NT2/D1 (cell line): ENCODE measurements around the gene OPTC.
"Not testable (repeated sequence)": the region's sequence is repeated elsewhere in the genome, so short reads cannot be mapped to it uniquely, and the experiment has no call there.

Experiments
- DNase-seq: peaks from one replicate; pipeline ENCODE4 v3.0.0-alpha.2; 2011; ENCODE audit warnings: low read depth, low spot score
- H3K27me3 ChIP-seq: 2 replicates; pipeline ENCODE4 v1.6.0; 2011; ENCODE audit warnings: mild to moderate bottlenecking; ENCODE audit not compliant: insufficient read length, insufficient read depth
- H3K36me3 ChIP-seq: 2 replicates; pipeline ENCODE4 v1.6.1; 2011; ENCODE audit warnings: mild to moderate bottlenecking, low read length, mixed read lengths; ENCODE audit not compliant: insufficient read depth, insufficient read length
- H3K4me1 ChIP-seq: 2 replicates; pipeline ENCODE4 v1.5.1; 2011; ENCODE audit not compliant: insufficient read depth, insufficient read length
- H3K4me3 ChIP-seq: 2 replicates; pipeline ENCODE4 v1.5.1; 2011; ENCODE audit warnings: low read depth; ENCODE audit not compliant: insufficient read length
- H3K9ac ChIP-seq: 2 replicates; pipeline ENCODE4 v1.6.0; 2011; ENCODE audit warnings: low read depth; ENCODE audit not compliant: insufficient read length
- H3K9me3 ChIP-seq: 2 replicates; pipeline ENCODE4 v1.5.1; 2011; ENCODE audit warnings: mild to moderate bottlenecking, low read length; ENCODE audit not compliant: insufficient read depth
- SUZ12 ChIP-seq: IDR thresholded peaks from 2 replicates; pipeline ENCODE4 v1.6.1; 2011; ENCODE audit not compliant: insufficient read length, insufficient read depth; ENCODE audit errors: extremely low read depth
- YY1 ChIP-seq: IDR thresholded peaks from 2 replicates; pipeline ENCODE4 v1.6.1; 2011; ENCODE audit not compliant: insufficient read length, insufficient read depth
- ZNF274 ChIP-seq: IDR thresholded peaks from 2 replicates; pipeline ENCODE4 v1.6.1; 2011; ENCODE audit warnings: mild to moderate bottlenecking, low read depth, low read length

Gene OPTC

DNA sequence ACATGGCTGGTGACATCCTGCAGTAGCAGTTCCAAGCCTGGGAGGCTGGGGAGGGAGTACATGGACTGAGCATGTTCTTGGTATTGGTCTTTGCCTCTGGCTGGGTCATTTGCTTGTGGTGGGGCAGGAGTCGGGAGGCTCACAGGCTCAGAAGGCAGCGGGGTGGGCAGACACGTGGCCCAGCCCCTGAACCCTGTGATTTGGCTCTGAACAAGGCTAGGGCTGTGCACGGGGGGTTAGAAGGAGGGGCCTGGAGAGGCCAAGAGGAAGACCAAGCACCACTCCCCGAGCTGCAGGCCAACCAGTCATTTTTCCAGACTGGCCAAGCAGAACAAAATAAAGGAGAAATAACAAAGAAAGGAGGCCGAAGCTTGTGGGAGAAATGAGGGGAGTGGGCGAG, 28.0 kb upstream of the OPTC start:
- Histone ChIP-seq H3K4me1 (peaks cover 26% of the 10 kb centered on the region), H3K4me3 (no peak overlapping the region), H3K36me3 (no peaks in the 10 kb centered on the region), H3K9ac (no peak overlapping the region), H3K9me3 (no peaks in the 10 kb centered on the region), H3K27me3 (no peaks in the 10 kb centered on the region)
- DNase-seq: no peak
- no peak for TF ChIP-seq YY1
- TF ChIP-seq ZNF274: no peak
- TF ChIP-seq SUZ12: no peak

DNA sequence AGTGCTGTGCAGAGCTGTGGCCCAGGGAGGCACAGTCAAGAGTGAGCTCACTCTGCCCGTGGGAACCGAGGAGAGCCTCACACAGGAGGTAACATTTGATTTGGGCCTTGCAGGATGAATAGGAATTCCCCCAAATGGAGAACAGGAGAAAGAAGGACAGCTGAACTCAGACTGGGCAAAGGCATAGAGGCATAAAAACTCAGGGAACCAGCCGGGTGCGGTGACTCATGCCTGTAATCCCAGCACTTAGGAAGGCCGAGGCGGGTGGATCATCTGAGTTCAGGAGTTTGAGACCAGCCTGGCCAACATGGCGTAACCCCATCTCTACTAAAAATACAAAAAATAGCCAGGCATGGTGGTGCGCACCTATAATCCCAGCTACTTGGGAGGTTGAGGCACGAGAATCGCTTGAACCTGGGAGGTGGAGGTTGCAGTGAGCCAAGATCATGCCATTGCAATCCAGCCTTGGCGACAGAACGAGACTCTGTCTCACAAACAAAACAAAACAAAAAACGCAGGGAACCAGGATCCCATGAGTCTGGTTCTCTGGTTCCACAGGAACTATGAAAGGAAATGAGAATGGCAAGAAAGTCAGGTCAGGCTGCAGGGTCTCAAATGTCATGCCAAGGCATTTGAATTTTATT, 26.9 kb upstream of the OPTC start:
- not testable (repeated sequence) for H3K9ac ChIP-seq, H3K27me3 ChIP-seq, H3K9me3 ChIP-seq, H3K36me3 ChIP-seq, DNase-seq, H3K4me3 ChIP-seq
- peaks cover 26% of the 10 kb centered on the region for H3K4me1 ChIP-seq

DNA sequence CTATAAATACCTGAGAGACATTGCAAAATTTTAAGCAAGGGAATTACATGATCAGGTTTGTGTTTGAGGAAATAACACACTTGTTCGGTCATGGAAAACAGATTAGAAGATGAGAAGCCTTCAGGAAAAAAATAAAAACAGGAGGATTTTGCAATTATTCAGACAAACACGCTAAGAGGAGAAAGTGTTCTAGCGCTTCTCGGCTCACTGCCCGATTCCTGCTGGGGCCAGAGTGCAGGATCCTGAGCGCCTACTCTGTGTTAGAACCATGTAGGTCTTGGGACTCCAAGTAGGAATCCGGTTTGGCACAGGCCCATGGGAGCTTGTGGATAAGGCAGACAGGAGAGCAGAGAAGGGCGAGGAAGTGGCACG, 26.4 kb upstream of the OPTC start:
- TF ChIP-seq SUZ12 (no peak), ZNF274 (no peak), YY1 (no peak)
- Histone ChIP-seq H3K4me3 (no peak overlapping the region), H3K9ac (no peak overlapping the region), H3K27me3 (no peaks in the 10 kb centered on the region), H3K9me3 (no peaks in the 10 kb centered on the region), H3K4me1 (peaks cover 26% of the 10 kb centered on the region), H3K36me3 (no peaks in the 10 kb centered on the region)
- no peak for DNase-seq

DNA sequence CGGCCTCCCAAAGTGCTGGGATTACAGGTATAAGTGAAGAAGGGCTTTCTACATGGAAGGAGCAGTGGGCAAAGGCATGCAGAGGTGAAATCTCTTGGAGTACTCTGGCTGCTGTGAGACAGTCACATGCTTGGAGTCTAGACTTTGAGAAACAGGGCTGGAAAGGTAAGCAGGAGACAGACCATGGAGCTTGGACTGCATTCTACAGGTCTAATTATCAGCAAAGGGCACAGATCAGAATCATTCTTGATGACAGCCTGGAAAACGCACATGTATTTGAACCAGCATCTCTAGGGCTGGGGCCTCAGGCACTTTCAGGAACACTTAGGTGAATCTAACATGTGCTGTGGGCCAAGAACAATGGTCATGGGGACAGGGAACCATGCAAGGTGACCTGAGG, 25.6 kb upstream of the OPTC start:
- Histone ChIP-seq H3K9me3 (no peaks in the 10 kb centered on the region), H3K36me3 (no peaks in the 10 kb centered on the region), H3K4me3 (no peak overlapping the region), H3K4me1 (peaks cover 26% of the 10 kb centered on the region), H3K27me3 (no peaks in the 10 kb centered on the region), H3K9ac (no peak overlapping the region)
- no peak for DNase-seq
- TF ChIP-seq ZNF274: no peak
- no peak for TF ChIP-seq YY1
- no peak for TF ChIP-seq SUZ12

DNA sequence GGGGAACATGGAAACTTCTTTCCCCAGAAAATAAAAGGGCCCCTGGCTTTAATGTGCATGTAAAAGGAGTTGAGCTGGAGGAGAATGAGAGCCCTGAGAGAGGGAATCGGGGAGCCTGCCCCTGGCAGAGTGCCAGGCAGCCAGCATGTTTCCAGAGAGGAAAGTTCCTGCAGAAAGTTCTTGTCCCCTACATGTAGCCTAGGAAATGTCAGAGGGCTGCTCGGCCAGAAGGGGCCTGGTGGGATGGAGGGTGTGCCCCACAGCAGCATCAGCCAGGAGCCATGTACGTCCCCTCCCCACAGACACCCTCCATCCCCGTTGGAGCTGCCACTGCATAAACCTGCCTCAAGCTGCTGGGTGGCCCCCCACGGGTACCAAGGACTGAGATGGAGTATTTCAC, 23.7 kb upstream of the OPTC start:
- Histone ChIP-seq H3K36me3 (no peaks in the 10 kb centered on the region), H3K4me3 (no peak overlapping the region), H3K27me3 (no peaks in the 10 kb centered on the region), H3K4me1 (peaks cover 18% of the 10 kb centered on the region), H3K9ac (no peak overlapping the region), H3K9me3 (no peaks in the 10 kb centered on the region)
- TF ChIP-seq ZNF274: no peak
- TF ChIP-seq YY1: no peak
- TF ChIP-seq SUZ12: no peak
- no peak for DNase-seq

DNA sequence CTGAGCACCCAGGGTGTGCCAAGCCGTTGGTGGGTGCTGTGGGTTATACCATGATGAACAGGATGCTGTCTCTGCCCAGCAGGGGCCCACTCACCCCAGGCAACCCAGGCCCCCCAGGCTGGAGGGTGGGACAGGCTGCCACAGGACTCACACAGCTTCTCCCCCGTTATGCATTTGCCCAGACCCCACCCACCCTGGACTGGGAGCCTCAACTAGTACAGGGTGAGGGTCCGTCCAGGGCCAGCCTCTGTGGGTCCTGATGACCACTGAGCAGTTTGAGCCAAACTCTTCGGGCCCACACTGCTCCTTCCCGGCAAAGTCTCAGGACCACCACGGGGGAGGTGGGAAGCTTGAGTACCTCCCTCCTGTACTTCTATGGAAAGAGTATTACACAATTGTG, 22.1 kb upstream of the OPTC start:
- DNase-seq: no peak

DNA sequence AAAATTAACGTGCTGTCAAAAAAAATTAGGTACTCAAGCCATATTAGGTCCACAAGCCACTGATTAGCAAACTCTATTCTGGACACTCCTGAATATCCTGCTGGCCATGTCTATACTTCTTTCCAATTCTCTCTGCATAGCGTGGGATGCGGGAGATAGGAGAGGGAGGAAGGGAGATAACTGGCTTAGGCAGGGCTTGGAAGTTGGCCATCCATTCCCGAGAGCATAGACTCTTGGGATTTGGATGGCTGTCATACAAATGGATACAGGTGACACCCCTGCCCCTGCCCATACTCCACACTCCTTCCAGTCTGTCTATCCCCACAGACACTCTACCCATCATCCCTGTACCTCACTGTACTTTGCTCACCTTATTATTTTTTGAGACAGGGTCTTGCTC, 20.7 kb upstream of the OPTC start:
- Histone ChIP-seq H3K9ac (no peak overlapping the region), H3K4me3 (no peak overlapping the region), H3K4me1 (peaks cover 7% of the 10 kb centered on the region), H3K36me3 (no peaks in the 10 kb centered on the region), H3K9me3 (no peaks in the 10 kb centered on the region), H3K27me3 (no peaks in the 10 kb centered on the region)
- TF ChIP-seq ZNF274 (no peak), YY1 (no peak), SUZ12 (no peak)
- no peak for DNase-seq

More for the DNA sequence above, 22.1 kb upstream of the OPTC start:
- Histone ChIP-seq H3K9ac (no peak overlapping the region), H3K27me3 (no peaks in the 10 kb centered on the region), H3K36me3 (no peaks in the 10 kb centered on the region), H3K4me1 (peaks cover 8% of the 10 kb centered on the region), H3K4me3 (no peak overlapping the region), H3K9me3 (no peaks in the 10 kb centered on the region)
- no peak for TF ChIP-seq YY1

DNA sequence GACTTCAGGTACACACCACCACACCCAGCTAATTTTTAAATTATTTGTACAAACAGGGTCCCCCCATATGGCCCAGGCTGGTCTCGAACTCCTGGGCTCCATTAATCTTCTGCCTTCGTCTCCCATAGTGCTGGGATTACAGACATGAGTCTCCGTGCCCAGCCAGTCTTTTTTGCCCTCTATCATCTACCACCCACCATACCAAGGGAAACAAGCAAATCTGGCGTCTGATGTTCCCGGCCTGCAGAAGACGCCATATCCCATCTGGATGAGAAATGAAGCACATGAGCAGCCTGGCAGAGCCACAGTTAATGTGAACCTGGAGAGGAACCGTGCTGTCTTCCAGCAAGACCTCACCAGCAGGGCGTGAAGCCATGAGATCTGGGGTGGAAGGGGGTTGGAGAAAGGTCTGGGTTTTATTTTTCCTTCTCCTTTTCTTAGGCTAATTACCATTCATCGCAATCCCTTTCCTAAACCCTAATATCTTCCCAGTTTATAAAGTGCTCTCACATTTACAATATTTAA, 20.1 kb upstream of the OPTC start:
- H3K9ac ChIP-seq: no peak overlapping the region
- H3K4me3 ChIP-seq: no peak overlapping the region
- no peaks in the 10 kb centered on the region for H3K27me3 ChIP-seq
- H3K9me3 ChIP-seq: no peaks in the 10 kb centered on the region
- DNase-seq: no peak
- no peak for TF ChIP-seq SUZ12
- no peak for TF ChIP-seq ZNF274
- no peak for TF ChIP-seq YY1
- H3K4me1 ChIP-seq: peaks cover 9% of the 10 kb centered on the region
- H3K36me3 ChIP-seq: no peaks in the 10 kb centered on the region
